Right lobe of liver (tissue), 4 donors: Measurements from ENCODE around the gene INMT.

Experiments used
- POLR2A ChIP-seq: fragments of 450-650 bp; IDR thresholded peaks from one replicate; pipeline ENCODE4 v1.6.1; 2017; ENCODE audit warnings: antibody characterized with exemption, mild to moderate bottlenecking
- TF ChIP-seq, protein P1 (sequence below), 4 donors: fragments of 200-600 bp in 3 of 4; fragments of 450-650 bp in 1 of 4; IDR thresholded peaks; one replicate each; pipeline versions ENCODE4 v1.5.1 to v1.8.0; 2016 to 2022; ENCODE audit warnings: antibody characterized with exemption in 4 of 4, mild to moderate bottlenecking in 2 of 4
- donor health status: DM: no; HTN: no; CAD: no.
- donor health status: DM: no; HTN: no; CAD: no.
- donor health status: DM: no; HTN: yes; CAD: no.

GRCh38 chr7:30775992-30776391 is 24.1 kb downstream of the INMT start:
- TF ChIP-seq POLR2A, result no peak
- TF ChIP-seq, protein P1, sequence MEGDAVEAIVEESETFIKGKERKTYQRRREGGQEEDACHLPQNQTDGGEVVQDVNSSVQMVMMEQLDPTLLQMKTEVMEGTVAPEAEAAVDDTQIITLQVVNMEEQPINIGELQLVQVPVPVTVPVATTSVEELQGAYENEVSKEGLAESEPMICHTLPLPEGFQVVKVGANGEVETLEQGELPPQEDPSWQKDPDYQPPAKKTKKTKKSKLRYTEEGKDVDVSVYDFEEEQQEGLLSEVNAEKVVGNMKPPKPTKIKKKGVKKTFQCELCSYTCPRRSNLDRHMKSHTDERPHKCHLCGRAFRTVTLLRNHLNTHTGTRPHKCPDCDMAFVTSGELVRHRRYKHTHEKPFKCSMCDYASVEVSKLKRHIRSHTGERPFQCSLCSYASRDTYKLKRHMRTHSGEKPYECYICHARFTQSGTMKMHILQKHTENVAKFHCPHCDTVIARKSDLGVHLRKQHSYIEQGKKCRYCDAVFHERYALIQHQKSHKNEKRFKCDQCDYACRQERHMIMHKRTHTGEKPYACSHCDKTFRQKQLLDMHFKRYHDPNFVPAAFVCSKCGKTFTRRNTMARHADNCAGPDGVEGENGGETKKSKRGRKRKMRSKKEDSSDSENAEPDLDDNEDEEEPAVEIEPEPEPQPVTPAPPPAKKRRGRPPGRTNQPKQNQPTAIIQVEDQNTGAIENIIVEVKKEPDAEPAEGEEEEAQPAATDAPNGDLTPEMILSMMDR (IDR thresholded peaks at IDR 0.05), result no peak
